ENCODE measurements around the gene AGPAT2.

DNA sequence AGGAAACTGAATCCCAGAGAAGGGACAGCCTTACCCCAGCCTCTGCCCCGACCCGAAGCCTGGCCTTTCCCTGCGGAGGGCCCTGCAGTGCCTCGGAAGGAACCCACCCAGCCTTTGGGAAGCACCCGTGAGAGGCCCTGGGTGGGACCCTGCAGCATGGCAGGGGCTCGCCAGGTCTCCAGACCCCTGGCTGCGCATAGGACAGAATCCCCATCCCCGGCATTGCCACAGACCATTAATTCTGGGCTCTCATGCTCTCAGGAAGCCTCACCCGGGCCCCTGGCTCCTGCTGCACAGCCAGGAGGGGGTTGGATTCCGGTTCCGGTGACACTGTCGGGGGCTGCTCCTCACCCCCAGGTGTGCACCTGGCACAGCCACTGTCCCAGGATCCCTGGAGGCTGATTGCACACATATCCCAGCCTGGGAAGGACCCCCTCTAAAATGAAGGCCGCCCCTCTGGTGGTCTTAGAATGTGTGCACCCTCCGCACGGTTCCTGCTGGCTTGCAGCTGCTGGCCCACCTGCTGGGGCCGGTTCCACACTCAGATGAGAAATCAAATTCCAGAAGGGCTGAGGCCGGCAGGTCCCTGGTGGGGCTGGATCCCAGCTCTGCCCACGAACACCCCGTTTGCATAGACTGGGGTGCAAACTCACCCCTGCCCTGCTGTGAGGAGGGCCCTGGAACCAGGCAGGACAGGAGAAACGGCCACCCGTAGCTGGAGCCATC is 19.9 kb downstream of the AGPAT2 start:
- TF ChIP-seq, protein P1, sequence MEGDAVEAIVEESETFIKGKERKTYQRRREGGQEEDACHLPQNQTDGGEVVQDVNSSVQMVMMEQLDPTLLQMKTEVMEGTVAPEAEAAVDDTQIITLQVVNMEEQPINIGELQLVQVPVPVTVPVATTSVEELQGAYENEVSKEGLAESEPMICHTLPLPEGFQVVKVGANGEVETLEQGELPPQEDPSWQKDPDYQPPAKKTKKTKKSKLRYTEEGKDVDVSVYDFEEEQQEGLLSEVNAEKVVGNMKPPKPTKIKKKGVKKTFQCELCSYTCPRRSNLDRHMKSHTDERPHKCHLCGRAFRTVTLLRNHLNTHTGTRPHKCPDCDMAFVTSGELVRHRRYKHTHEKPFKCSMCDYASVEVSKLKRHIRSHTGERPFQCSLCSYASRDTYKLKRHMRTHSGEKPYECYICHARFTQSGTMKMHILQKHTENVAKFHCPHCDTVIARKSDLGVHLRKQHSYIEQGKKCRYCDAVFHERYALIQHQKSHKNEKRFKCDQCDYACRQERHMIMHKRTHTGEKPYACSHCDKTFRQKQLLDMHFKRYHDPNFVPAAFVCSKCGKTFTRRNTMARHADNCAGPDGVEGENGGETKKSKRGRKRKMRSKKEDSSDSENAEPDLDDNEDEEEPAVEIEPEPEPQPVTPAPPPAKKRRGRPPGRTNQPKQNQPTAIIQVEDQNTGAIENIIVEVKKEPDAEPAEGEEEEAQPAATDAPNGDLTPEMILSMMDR (conservative IDR thresholded peaks at IDR 0.05) = no peak
- no peak for TF ChIP-seq ZFX (IDR thresholded peaks at IDR 0.05)

Measured in C4-2B (cell line).